ENCODE data around the gene SCARB1. TPM values are rescaled to one million over a fixed set of nuclear protein-coding genes. Genes with fewer than 3 reads are reported as not detected.

SCARB1 gene
- total RNA-seq, 1 donor from 2014 or later, result 24.0 TPM

DNA sequence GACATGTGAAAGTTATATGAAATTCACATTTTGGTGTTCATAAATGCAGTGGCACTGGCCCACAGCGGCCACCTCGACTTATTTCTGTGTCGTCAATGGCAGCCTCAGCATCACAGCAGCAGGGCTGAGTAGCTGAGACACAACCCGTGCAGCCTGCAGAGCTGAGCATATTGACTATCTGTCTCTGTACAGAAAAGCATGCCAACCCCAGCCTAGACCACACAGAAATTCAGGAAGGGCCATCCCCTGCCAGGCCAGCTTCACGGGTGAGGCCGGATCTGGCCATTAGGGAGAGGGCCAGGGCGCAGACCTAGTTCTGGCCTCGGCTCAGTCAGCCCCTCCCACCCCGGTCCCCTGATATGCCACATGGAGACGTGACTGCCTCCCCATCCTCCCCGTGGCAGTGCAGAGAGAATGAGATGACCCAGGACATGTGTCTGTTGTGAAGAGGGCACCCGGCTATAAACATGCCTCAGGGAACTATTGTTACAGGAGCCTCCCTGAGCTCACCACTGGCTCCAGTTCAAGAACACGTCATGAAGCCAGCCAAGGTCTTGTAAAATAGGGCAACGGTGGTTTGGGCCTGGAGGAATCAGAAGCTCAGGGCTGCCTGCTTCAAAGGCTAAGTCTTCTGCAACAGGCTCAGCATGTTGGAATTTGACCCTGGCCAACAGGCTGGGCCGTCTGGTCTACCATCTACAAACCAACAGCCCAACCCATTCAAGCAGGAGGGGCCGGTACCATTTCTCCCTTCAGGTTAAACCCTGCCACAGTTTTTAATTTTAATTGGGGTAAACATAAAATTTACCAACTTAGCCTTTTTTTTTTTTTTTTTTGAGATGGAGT is 25.5 kb downstream of the SCARB1 start:
- Histone ChIP-seq H3K36me3 (no peaks in the 10 kb centered on the region), H3K27ac (peak overlapping the region; percentile 26), H3K9me3 (no peaks in the 10 kb centered on the region), H3K27me3 (ENCODE audit: low read depth) (no peaks in the 10 kb centered on the region), H3K4me1 (peaks cover 26% of the 10 kb centered on the region), H3K4me3 (no peak overlapping the region)
- ATAC-seq, result peak; percentile 46 to 59
- no peak for DNase-seq
- TF ChIP-seq, protein P1, sequence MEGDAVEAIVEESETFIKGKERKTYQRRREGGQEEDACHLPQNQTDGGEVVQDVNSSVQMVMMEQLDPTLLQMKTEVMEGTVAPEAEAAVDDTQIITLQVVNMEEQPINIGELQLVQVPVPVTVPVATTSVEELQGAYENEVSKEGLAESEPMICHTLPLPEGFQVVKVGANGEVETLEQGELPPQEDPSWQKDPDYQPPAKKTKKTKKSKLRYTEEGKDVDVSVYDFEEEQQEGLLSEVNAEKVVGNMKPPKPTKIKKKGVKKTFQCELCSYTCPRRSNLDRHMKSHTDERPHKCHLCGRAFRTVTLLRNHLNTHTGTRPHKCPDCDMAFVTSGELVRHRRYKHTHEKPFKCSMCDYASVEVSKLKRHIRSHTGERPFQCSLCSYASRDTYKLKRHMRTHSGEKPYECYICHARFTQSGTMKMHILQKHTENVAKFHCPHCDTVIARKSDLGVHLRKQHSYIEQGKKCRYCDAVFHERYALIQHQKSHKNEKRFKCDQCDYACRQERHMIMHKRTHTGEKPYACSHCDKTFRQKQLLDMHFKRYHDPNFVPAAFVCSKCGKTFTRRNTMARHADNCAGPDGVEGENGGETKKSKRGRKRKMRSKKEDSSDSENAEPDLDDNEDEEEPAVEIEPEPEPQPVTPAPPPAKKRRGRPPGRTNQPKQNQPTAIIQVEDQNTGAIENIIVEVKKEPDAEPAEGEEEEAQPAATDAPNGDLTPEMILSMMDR (IDR thresholded peaks at IDR 0.05), result no peak
- intact Hi-C loops (cut with DNase I), result no loop called here

GRCh38 chr12:124837249-124837897 is 26.3 kb downstream of the SCARB1 start:
- no peaks in the 10 kb centered on the region for H3K36me3 ChIP-seq
- H3K4me1 ChIP-seq, result peaks cover 20% of the 10 kb centered on the region
- DNase-seq (no peak), ATAC-seq (no peak)
- H3K4me3 ChIP-seq, result no peak overlapping the region
- TF ChIP-seq, protein P1 (IDR thresholded peaks at IDR 0.05), result no peak
- intact Hi-C loops (cut with DNase I), result no loop called here
- H3K27ac ChIP-seq, result peak overlapping the region; percentile 26
- no peaks in the 10 kb centered on the region for H3K27me3 ChIP-seq (ENCODE audit: low read depth)
- no peaks in the 10 kb centered on the region for H3K9me3 ChIP-seq

DNA sequence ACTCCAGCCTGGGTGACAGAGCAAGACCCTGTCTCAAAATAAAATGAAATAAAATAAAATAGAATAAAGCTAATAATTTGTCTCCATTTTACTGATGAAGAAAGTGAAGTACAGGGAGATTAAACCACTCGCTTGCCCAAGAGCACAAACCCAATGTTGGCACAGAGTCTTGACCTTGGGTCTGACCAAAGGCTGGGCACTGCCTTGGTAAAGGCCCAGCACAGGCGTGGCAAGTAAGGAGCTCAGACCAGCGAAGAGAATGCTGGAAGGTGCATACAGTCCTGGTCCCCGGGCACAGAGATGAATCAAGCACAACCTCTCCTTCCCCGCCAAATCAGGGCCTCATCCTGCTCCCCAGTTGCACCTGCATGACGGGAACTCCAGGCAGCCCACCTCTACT is 26.9 kb downstream of the SCARB1 start:
- Histone ChIP-seq H3K4me3 (no peak overlapping the region), H3K27ac (no peak overlapping the region), H3K36me3 (no peaks in the 10 kb centered on the region), H3K4me1 (peaks cover 17% of the 10 kb centered on the region), H3K9me3 (no peaks in the 10 kb centered on the region), H3K27me3 (ENCODE audit: low read depth) (no peaks in the 10 kb centered on the region)
- TF ChIP-seq, protein P1 (IDR thresholded peaks at IDR 0.05), result no peak
- intact Hi-C loops (cut with DNase I), result no loop called here
- ATAC-seq, result no peak
- no peak for DNase-seq

GRCh38 chr12:124835656-124836410 is 27.8 kb downstream of the SCARB1 start:
- ATAC-seq, result no peak
- Histone ChIP-seq H3K27me3 (ENCODE audit: low read depth) (no peaks in the 10 kb centered on the region), H3K27ac (no peak overlapping the region), H3K4me1 (peaks cover 17% of the 10 kb centered on the region), H3K9me3 (no peaks in the 10 kb centered on the region), H3K4me3 (no peak overlapping the region), H3K36me3 (no peaks in the 10 kb centered on the region)
- intact Hi-C loops (cut with DNase I), result no loop called here
- TF ChIP-seq, protein P1 (IDR thresholded peaks at IDR 0.05), result no peak
- no peak for DNase-seq

DNA sequence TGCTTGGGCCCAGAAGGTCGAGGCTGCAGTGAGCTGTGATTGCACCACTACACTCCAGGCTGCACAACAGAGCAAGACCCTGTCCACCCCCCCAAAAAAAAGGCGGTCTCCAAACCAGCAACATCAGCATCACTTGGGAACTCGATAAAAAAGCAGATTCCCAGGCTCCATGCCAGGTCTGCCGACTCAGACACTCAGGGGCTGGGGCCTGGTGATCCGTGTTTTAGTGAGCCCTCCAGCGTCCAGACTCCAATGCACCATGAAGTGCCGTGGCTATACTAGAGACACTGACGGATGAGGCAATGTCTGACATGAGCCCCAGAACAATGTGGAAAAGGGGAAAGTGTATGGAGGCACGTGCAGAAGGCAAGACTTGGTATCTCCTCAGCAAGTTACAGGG is 28.8 kb downstream of the SCARB1 start:
- intact Hi-C loops (cut with DNase I), result no loop called here
- H3K27me3 ChIP-seq (ENCODE audit: low read depth), result no peaks in the 10 kb centered on the region
- ATAC-seq, result no peak

More for the DNA sequence above, 28.8 kb downstream of the SCARB1 start:
- Histone ChIP-seq H3K27ac (no peak overlapping the region), H3K4me1 (peaks cover 17% of the 10 kb centered on the region), H3K36me3 (no peaks in the 10 kb centered on the region), H3K4me3 (no peak overlapping the region), H3K9me3 (no peaks in the 10 kb centered on the region)
- TF ChIP-seq, protein P1 (IDR thresholded peaks at IDR 0.05), result no peak
- no peak for DNase-seq

Data from lower lobe of right lung (tissue), 2 donors.